Heart left ventricle (tissue), 16 donors: ENCODE data around the gene B4GALT5. TPM values are rescaled to one million over a fixed set of nuclear protein-coding genes. Genes with fewer than 3 reads are reported as not detected.
A peak's percentile ranks its signal among the peaks of the same experiment; 100 is the strongest.

Source experiments
- ATAC-seq, 4 donors: fragments of 200-7000 bp; cut with Tn5 transposase; one replicate each; pipeline ENCODE4 v1.9.1; 2020 to 2022; ENCODE audit warnings: moderate library complexity in 4 of 4, mild to moderate bottlenecking in 3 of 4, moderate number of reproducible peaks in 1 of 4
- DNase-seq, 5 donors: peaks; one replicate each; pipeline ENCODE4 v3.0.0-alpha.2; 2020
- H3K27ac ChIP-seq, 12 donors: fragments of 200-600 bp; sonication (generic) in 4 of 12; one replicate each; pipeline versions ENCODE4 v1.5.0 to v1.8.0; 2016 to 2022; ENCODE audit warnings: mild to moderate bottlenecking in 2 of 12
- H3K27me3 ChIP-seq, 9 donors: fragments of 200-600 bp; sonication (generic) in 2 of 9; one replicate each; pipeline versions ENCODE4 v1.5.1 to v1.8.0; 2016 to 2022; ENCODE audit warnings: mild to moderate bottlenecking in 3 of 9
- H3K36me3 ChIP-seq, 9 donors: fragments of 200-600 bp; sonication (generic) in 2 of 9; one replicate each; pipeline versions ENCODE4 v1.5.0 to v1.8.0; 2018 to 2022; ENCODE audit warnings: mild to moderate bottlenecking in 2 of 9
- H3K4me1 ChIP-seq, 12 donors: fragments of 200-600 bp; sonication (generic) in 4 of 12; one replicate each; pipeline versions ENCODE4 v1.5.0 to v1.8.0; 2016 to 2022; ENCODE audit warnings: mild to moderate bottlenecking in 3 of 12
- H3K4me3 ChIP-seq, 12 donors: fragments of 200-600 bp; sonication (generic) in 4 of 12; one replicate each; pipeline versions ENCODE4 v1.5.0 to v1.8.0; 2017 to 2022; ENCODE audit warnings: mild to moderate bottlenecking in 9 of 12, moderate library complexity in 4 of 12
- H3K9me3 ChIP-seq, 12 donors: fragments of 200-600 bp; sonication (generic) in 4 of 12; one replicate each; pipeline versions ENCODE4 v1.5.0 to v1.8.0; 2016 to 2022; ENCODE audit warnings: mild to moderate bottlenecking in 1 of 12
- POLR2A ChIP-seq, 2 donors: fragments of 450-650 bp; IDR thresholded peaks; one replicate each; pipeline ENCODE4 v1.6.1; 2017; ENCODE audit warnings: antibody characterized with exemption in 2 of 2, mild to moderate bottlenecking in 2 of 2, moderate library complexity in 2 of 2
- WGBS, 4 donors: extraction: QIAGEN DNeasy Blood & Tissue Kit in 2 of 4; methylation state at CpG; one replicate each; pipeline versions ENCODE4 v1.1.5 to v1.1.7; 2013 to 2018; 5-methylcytosine and 5-hydroxymethylcytosine counted together
- intact Hi-C, 10 donors: fragments of 100-400 bp; cut with DNase I; formaldehyde crosslinking; loops; one replicate each; pipeline versions ENCODE4 v1.11.1 to v1.14.2; 2022
- polyA plus RNA-seq, 2 donors: library from polyadenylated mRNA; stranded (reverse); fragments of 200-250 nt; gene quantifications; one replicate each; pipeline ENCODE4 v1.2.3, GENCODE V29; 2013
- total RNA-seq, 9 donors: library from RNA; depleted of rRNA in 2 of 9; stranded (reverse); fragments of >200 nt in 2 of 9; fragmentation: NEBNext Ultra II Directional in 3 of 9; extraction: Animal tissue kit (Norgen Biotek cat#: 25700) in 3 of 9; gene quantifications; one replicate each; pipeline versions ENCODE4 v1.1.0 to v1.2.4, GENCODE V29; 2016 to 2023
- TF ChIP-seq, protein P1 (sequence below), 12 donors: fragments of 200-600 bp; sonication (generic) in 4 of 12; IDR thresholded peaks; one replicate each; pipeline versions ENCODE4 v1.5.0 to v1.8.0; 2018 to 2022; ENCODE audit warnings: antibody characterized with exemption in 12 of 12, mild to moderate bottlenecking in 5 of 12
- donor health status: ischemic (EF 13 %, LVEDD 7.1; RV severe dilation, severe dysfunction).
- donor health status: healthy with polysubstance abuse.
- donor health status: DM: no; HTN: yes; CAD: no.
- donor health status: DM: no; HTN: no; CAD: no.
- donor health status: ischemic (EF 25% LVEDD 6.9; RV normal size, moderate dysfunction).
- donor health status: ischemic (EF 25% LVEDD 5.7; RV mildly dilated, moderate dysfunction).
- donor health status: healthy.
- donor health status: DM: yes; HTN: yes; CAD: no.
- donor health status: ischemic (EF 35%, LVEDD 5.7; RV mildly dilated, moderate dysfunction).
- donor health status: nonischemic (EF 11% LVEDD 7.7; RV severe dilation, severe dysfunction).
- donor health status: DM: yes; HTN: yes; CAD: no.
- donor health status: PGD.
- donor health status: ischemic (EF 29% LVEDD 5.4; RV normal size, mild dysfunction).
- donor health status: nonischemic (EF 23%, LVEDD 6.1; RV moderate dilation, normal function).

The B4GALT5 gene
- total and polyA plus RNA-seq, 11 donors: 7.0 to 60.4 (median 29.3) TPM

DNA sequence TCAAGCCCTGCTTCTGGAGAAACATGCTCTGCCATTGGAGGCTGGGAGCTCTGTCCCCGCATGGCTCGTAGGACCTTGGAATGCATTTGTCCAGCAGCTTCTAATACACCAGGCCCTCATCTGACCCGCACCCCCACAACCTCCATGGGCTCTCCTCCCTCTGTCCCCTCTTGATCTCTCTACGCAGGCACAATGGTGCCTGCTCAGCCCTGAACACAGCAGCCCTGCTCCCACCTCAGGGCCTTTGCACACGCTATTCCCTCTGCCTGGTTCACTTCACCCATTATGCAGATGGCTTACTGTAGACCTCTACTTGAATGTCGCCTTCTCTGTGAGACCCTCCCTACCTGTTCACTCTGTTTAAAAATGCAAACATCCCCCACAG is 118.8 kb downstream of the B4GALT5 start:
- H3K4me1 ChIP-seq: peaks cover 0 to 60% (median 33%) of the 10 kb centered on the region in 12 donors
- DNase-seq (no peak), ATAC-seq (no peak)
- H3K4me3 ChIP-seq: peak overlapping the region in 1 of 12 donors; percentile 38
- peak overlapping the region in 10 of 12 donors; percentile 29 to 87 (median 76) for H3K27ac ChIP-seq
- H3K9me3 ChIP-seq: peaks cover 0 to 4% (median 0%) of the 10 kb centered on the region in 12 donors
- intact Hi-C loops: loop anchor here in 3 of 10 donors (5.0 kb wide), 2 partner anchors 33 to 38 kb away; no protein-coding TSS in a partner anchor
- TF ChIP-seq POLR2A (IDR thresholded peaks at IDR 0.05): no peak
- TF ChIP-seq, protein P1, sequence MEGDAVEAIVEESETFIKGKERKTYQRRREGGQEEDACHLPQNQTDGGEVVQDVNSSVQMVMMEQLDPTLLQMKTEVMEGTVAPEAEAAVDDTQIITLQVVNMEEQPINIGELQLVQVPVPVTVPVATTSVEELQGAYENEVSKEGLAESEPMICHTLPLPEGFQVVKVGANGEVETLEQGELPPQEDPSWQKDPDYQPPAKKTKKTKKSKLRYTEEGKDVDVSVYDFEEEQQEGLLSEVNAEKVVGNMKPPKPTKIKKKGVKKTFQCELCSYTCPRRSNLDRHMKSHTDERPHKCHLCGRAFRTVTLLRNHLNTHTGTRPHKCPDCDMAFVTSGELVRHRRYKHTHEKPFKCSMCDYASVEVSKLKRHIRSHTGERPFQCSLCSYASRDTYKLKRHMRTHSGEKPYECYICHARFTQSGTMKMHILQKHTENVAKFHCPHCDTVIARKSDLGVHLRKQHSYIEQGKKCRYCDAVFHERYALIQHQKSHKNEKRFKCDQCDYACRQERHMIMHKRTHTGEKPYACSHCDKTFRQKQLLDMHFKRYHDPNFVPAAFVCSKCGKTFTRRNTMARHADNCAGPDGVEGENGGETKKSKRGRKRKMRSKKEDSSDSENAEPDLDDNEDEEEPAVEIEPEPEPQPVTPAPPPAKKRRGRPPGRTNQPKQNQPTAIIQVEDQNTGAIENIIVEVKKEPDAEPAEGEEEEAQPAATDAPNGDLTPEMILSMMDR (IDR thresholded peaks at IDR 0.05): no peak
- H3K27me3 ChIP-seq: no peaks in the 10 kb centered on the region
- no peaks in the 10 kb centered on the region for H3K36me3 ChIP-seq
- WGBS, 4 donors: 89 to 99% (median 94%) methylated on average over 6 of the region's 6 CpGs

DNA sequence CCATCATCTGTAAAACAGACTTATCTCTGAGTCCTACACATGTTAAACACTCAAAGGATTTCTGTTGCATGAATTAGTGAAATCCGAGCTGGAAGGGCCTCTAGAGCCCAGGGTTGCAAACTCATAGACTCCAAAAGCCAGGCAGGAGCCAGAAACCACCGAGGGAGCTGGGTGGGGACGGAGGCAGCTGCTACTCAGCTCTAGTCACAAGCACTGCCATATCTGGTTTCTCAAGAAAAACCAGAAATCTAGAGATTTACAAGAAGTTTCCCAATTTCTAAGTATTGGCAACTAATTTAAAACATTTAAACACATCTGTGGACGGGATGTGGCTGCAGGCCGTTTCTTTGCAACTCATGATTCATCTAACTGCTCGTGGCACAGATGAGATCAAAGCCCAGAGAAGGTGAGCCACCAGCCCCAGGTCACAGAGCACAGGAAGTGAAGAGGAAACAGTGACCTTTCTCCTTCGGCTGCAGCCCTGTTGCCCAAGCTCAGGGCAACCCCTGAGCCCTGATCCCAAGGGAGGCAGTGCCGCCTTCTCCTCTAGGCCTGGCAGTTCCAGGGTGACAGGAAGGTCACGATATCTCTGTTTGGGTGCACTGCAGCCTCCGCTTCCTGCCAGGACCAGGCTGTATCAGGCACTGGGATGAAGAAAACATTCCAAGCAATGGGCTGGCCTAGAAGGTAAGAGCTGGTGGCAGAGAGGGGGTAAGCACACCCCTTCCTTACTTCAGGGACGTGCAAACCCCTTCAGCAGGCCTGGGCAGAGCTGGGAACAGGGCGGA is 119.3 kb downstream of the B4GALT5 start:
- TF ChIP-seq, protein P1 (IDR thresholded peaks at IDR 0.05): no peak
- TF ChIP-seq POLR2A (IDR thresholded peaks at IDR 0.05): no peak
- peak overlapping the region; percentile 26 to 87 (median 70) for H3K27ac ChIP-seq
- H3K4me3 ChIP-seq: peak overlapping the region in 1 of 12 donors; percentile 38
- ATAC-seq (peak; percentile 40 to 80 (median 79)), DNase-seq (peak; percentile 55 to 80 (median 67))
- no peaks in the 10 kb centered on the region for H3K36me3 ChIP-seq
- intact Hi-C loops: loop anchor here in 2 of 10 donors (5.0 kb wide), 1 partner anchor 37 kb away; no protein-coding TSS in a partner anchor
- no peaks in the 10 kb centered on the region for H3K27me3 ChIP-seq
- WGBS, 4 donors: 45 to 63% (median 61%) methylated on average over 11 to 12 of the region's 12 CpGs
- peaks cover 0 to 4% (median 0%) of the 10 kb centered on the region in 12 donors for H3K9me3 ChIP-seq
- peaks cover 0 to 60% (median 33%) of the 10 kb centered on the region in 12 donors for H3K4me1 ChIP-seq

DNA sequence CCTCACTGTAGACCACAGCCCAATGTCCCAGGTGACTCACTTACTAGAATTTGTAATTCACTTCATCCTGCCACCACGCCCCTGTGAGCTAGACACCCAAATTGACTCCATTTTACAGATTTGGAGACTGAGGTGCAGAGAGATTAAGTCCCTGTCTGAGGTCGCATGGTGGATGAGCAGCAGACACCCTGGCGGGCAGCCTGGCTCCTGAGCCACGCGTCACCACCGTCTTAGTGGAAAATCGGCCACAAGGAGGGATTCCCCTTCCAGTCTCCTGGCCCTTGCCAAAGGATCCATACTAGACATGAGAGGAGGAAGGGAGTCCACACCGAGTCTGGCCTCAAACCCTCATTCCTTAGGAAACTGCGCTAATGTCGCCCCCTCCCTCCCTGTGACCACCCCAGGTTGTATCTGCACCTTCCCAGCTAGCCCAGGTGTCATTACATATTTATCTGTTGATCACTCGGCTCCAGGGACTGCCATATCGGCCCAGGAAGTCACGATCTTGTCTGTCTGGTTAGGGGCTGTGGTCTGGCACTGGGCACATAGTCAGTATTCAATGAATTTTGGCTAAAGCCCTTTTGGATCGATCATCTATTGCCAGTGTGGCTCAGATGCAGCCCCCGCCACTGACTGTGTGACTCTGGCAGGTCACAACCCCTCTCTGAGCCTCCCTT is 120.1 kb downstream of the B4GALT5 start:
- H3K27me3 ChIP-seq: no peaks in the 10 kb centered on the region
- DNase-seq (peak in 1 of 5 donors; percentile 56), ATAC-seq (peak in 1 of 4 donors; percentile 8)
- H3K27ac ChIP-seq: peak overlapping the region; percentile 26 to 87 (median 70)
- peaks cover 0 to 4% (median 0%) of the 10 kb centered on the region in 12 donors for H3K9me3 ChIP-seq
- intact Hi-C loops: loop anchor here in 2 of 10 donors (5.0 kb wide), 1 partner anchor 36 kb away; no protein-coding TSS in a partner anchor
- no peak overlapping the region for H3K4me3 ChIP-seq
- WGBS, 4 donors: 69 to 83% (median 78%) methylated on average over 15 of the region's 15 CpGs
- no peaks in the 10 kb centered on the region for H3K36me3 ChIP-seq
- TF ChIP-seq, protein P1 (IDR thresholded peaks at IDR 0.05): no peak
- TF ChIP-seq POLR2A (IDR thresholded peaks at IDR 0.05): no peak
- peaks cover 0 to 63% (median 33%) of the 10 kb centered on the region in 12 donors for H3K4me1 ChIP-seq

DNA sequence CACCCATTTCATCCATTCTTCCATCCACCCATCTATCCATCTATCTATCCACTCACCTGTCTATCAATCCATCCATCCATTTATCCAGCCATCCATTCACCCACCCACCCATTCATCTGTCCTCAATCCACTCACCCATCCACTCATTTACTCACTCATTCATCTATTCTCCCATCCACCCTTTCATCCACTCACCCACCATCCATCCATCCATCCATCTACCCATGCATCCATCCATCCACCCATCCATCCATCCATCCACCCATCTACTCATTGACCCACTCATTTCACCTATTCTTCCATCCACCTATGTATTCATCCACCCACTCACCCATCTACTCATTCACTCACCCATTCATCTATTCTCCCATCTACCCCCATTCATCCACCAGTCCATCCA is 121.6 kb downstream of the B4GALT5 start:
- intact Hi-C loops: loop anchor here in 2 of 10 donors (5.0 kb wide), 1 partner anchor 35 kb away; no protein-coding TSS in a partner anchor
- peaks cover 0 to 64% (median 36%) of the 10 kb centered on the region in 12 donors for H3K4me1 ChIP-seq

More for the DNA sequence above, 121.6 kb downstream of the B4GALT5 start:
- no peaks in the 10 kb centered on the region for H3K36me3 ChIP-seq
- no peak for ATAC-seq
- H3K9me3 ChIP-seq: no peaks in the 10 kb centered on the region
- TF ChIP-seq, protein P1 (IDR thresholded peaks at IDR 0.05): no peak
- TF ChIP-seq POLR2A (IDR thresholded peaks at IDR 0.05): no peak
- DNase-seq: no peak
- H3K4me3 ChIP-seq: no peak overlapping the region
- H3K27ac ChIP-seq: peak overlapping the region in 6 of 12 donors; percentile 76 to 92 (median 84)
- no peaks in the 10 kb centered on the region for H3K27me3 ChIP-seq
